NOMO-1 treated with dmso at 0.1 percent for 144 hours (cell line): ENCODE measurements around the gene CYP17A1.
"Not testable (repeated sequence)": the region's sequence is repeated elsewhere in the genome, so short reads cannot be mapped to it uniquely, and the experiment has no call there.

ENCODE experiments used
- DNase-seq: peaks from one replicate; lab custom pipeline; 2025; ENCODE audit not compliant: unreplicated experiment; lab: John Stamatoyannopoulos, UW

The CYP17A1 gene

GRCh38 chr10:102837230-102837721 lies at the start of gene CYP17A1:
Gene CYP17A1, minus strand, starts transcription at chr10:102837413. Its CDS starts 52 bp downstream, at chr10:102837361.
- DNase-seq: no peak

DNA sequence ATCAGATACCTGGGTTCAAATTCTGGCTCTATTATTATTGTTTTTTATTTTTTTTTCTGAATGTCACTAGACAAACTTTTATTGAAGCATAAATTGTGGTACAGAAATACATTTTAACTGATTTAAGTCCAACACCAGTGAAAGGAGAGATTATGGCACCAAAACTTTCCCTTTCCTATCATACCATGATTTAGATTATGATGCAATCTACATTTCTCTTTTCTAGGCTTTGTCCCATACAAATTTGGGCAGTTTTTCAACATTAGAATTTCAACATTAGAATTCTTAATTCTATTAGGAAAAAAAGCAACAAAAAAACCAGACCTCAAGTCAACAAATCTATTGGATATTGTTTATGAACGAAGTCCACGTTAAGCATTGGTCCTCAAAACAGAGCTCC lies 43.0 kb upstream of the CYP17A1 start:
- no peak for DNase-seq

- no peak for DNase-seq
These were observed 41.4 kb upstream of the CYP17A1 start for GRCh38 chr10:102878629-102879028.

- no peak for DNase-seq
These were observed 39.5 kb upstream of the CYP17A1 start for GRCh38 chr10:102876747-102877153.

DNA sequence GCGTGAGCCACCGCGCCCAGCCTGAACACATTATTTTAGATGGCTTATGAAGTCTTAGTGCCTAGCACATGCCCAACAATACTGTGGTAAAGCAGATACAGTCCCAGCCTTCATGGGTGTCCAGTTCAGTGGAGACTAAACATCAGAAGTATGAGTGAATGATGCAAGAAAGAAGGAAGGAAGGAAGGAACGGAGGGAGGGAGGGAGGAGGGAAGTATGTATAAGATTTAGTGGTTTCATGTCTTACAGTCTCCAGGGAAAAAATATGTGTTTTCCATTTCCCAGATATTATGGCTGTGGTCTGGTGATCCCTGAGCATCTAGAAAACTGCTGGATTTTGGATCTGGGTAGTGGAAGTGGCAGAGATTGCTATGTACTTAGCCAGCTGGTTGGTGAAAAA lies 35.0 kb upstream of the CYP17A1 start:
- no peak for DNase-seq

DNA sequence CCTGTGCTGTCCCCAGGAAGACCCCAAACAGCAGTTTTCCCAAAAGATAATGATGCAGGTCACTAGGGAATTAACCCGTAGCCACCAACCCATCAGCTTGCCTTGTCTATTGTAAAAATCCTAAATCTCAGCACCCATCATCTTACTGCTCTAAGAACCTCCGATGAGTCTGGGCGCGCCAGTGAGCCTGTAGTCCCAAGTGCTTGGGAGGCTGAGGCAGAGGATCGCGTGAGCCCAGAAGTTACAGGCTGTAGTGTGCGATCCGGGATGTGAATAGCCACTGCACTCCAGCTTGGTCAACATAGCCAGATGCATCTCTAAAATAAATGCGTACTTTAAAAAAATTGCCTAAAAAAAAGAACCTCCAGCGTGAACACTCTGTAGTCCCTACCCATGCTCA lies 33.0 kb upstream of the CYP17A1 start:
- no peak for DNase-seq

GRCh38 chr10:102869258-102870198 lies 32.3 kb upstream of the CYP17A1 start, which contains the start of gene AS3MT:
Gene AS3MT, plus strand, starts transcription at chr10:102869470. Its CDS starts 123 bp downstream, at chr10:102869593.
- no peak for DNase-seq

DNA sequence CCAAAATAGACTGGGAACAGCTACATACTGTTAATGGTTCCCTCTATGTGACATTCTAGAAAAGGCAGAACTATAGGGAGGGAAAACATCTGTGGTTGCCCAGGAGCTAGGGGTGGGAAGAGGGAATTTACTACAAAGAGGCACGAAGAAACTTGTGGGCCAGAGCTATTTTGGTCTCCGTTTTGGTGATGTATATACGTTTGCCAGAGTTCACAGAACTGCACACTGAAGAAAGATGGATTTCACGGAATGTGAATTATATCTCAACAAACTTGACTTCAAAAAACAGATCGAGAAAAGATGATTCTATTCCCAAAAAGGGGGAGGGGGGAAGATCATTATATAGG lies 31.7 kb upstream of the CYP17A1 start:
- DNase-seq: no peak

- no peak for DNase-seq
These were observed 28.4 kb upstream of the CYP17A1 start for GRCh38 chr10:102865620-102866019.

DNA sequence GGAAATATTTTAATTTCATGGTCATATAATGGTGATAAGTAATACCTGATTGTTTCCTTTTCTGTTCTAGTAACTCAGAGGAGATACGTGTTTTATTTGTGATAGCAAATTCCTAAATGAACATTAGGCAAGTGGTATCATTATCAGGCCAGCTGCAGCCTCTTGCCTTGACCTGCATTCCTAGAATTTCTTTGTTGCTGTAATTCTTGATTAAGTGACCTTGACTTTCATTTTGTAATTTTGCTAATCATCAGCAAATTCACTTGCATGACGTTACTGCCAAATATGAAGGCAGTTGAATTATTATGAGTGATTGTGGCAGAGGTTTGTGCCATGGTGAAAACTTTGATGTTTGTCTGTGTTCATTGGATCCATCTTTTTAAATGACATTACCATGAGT lies 26.4 kb upstream of the CYP17A1 start:
- DNase-seq: no peak

DNA sequence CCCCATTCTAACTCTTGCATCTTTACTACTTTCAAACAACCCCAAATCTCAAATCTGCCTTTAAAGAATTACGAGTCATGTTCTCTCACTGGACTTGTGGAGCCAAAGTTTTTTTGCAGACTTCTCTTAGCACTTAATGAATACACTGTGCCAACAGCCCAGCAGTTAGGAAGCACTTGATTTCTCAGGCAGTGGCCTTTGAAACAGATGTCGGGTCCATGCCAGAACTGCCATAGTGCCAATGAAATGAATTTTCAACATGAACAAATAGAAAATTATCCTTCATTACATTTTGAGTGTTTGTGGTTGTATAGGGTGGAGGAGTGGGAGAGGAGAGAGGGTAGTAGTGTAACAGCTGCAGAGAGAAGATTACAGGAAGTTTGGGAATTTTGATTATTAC lies 22.7 kb upstream of the CYP17A1 start:
- no peak for DNase-seq

DNA sequence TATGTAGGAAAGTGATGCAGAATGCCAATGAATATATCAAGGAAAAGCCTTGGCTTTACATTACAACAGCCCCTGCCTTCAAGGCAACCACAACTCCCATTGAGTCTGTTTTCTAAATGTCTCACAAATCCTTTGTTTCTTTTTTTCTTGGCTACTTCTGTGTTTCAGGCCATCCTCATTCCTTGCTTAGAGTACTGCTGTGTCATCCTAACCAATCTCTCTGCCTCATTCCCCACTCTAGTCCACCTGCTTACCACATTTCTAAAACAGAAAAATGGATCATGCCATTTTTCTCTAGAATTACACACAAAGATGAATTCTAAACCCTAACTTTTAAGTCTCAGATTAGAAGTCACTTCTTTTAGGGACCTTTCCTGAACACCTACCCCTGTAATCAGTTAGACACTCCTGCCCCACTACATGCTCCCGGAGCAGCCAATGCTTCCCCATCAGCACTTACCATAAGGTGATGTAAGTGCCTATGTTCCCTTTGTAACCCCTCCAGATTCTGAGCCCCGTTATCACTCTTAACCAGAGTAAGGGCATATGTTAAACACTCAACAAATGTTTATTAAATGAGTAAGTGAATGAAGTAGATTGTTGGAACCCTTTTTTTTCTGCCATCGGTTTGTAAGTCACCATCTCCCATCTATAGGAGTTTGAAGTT lies 19.7 kb upstream of the CYP17A1 start:
- DNase-seq: no peak

DNA sequence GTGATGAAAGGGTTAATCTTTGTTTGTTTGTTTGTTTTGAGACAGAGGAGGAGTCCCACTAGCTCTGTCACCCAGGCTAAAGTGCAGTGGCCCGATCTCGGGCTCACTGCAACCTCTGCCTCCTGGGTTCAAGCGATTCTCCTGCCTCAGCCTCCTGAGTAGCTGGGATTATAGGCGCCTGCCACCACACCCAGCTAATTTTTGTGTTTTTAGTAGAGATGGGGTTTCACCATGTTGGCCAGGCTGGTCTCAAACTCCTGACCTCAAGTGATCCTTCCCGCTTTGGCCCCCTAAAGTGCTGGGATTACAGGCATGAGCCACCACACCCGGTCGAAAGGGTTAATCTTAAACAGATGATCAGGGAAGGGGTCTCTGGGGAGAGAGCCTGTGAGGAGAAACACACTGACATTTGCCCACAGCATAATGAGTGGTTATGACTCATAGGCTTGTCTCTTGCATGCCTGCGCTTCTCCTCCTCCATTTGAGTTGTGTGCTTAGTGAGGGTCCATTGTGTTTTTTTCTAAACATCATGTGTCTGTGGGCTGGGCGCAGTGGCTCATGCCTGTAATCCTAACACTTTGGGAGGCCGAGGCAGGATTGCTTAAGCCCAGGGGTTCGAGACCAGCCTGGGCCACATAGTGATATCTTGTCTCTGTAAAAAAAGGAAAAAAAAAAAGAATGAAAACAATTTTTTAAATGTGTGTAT lies 18.7 kb upstream of the CYP17A1 start:
- not testable (repeated sequence) for DNase-seq

- DNase-seq: not testable (repeated sequence)
These were observed 16.0 kb upstream of the CYP17A1 start for GRCh38 chr10:102853237-102853636.

DNA sequence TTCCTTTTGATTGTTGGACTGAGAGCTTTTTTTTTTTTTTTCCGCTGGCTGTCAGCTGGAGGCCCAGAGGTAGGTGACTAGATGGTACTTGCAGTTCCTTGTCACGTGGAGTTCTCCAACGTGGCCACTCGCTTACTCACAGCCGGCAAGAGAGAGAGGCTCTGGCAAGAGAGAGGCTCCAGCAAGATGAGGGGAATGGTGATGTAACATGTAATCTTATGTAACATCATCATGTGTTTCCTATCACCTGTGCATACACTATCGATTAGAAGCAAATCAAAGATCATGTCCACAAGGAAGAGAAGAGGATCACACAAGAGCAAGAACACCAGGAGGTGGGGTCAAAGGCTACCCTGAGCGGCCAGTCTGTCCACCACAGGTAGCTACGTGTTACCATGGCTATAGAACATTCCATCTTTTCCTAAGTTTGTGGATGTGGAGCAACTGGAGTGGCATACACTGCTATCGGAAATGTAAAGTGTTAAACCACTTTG lies 12.9 kb upstream of the CYP17A1 start:
- DNase-seq: no peak

DNA sequence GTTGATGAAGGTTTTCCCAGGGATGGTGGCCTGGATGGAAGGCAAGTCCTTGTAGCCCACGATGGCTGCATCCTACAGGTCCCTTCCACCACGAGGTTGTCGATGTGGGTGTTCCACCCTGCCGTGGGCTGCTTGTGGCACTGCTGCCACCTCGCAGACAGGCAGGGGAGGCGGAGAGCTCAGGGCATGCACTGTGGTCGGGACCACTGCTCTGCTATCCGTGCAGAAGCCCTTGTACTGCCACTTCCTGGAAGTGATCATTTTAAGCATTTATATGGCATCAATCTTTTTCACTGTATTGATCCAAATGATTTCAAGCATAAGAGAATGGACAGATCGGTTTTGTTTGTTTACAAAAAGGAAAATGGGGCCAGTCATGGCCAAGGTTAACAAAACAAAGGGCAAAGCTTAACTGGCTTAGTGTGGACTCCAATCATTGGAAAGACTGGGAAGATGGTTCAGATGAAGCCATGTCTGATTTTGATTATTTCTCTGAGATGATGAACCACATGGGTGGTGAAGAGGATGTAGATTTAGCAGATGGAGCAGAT lies 8.2 kb upstream of the CYP17A1 start:
- DNase-seq: no peak

GRCh38 chr10:102844190-102844776 lies 7.1 kb upstream of the CYP17A1 start:
- not testable (repeated sequence) for DNase-seq

DNA sequence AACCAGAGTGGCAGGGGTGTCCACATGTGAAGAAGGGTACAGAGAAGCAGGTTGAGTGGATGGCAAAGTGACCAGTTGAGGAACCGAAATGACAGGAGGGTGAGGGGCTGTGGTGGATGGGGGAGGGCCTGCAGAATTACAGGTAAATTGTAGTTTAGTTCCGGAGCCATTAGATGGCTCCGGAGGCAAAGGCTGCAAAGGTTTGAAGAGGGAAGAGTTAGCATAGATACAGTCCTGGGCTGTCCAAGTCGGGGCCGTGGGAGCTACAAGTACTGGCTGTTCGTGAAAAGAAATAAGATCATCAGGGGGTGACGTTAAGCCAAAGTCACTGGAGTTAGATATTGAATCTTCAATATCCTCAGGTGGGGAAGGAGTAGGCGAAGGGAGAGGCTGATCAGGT lies 5.9 kb upstream of the CYP17A1 start:
- DNase-seq: not testable (repeated sequence)

DNA sequence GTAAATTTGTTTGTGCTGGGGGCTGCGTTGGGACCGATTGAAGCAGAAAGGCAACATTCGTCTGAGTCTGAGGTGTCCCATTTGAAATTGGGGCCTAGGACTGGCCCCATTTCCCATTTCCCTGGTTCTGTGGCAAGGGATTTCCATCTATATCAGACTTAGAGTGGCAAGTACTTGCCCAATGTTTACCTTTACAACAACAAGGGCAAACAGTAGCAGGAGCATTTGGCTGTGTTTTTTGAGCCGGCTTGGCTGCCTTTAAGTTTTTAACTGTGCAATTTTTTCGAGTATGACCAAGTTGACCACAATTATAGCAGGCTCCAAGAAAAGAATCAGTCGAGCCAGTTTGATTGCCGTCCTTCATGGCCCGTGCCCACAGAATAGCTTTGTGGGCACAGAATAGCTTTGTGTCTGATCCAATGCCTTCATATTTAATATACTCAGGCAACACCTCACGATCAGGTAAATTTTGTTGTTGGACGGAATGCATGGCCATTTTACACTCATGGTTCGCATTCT lies 4.7 kb upstream of the CYP17A1 start:
- DNase-seq: no peak

GRCh38 chr10:102838276-102838927 lies 1.2 kb upstream of the CYP17A1 start:
- not testable (repeated sequence) for DNase-seq
